HG02870 (cell line): Measurements from ENCODE around the gene CHTF18.
"Not testable (repeated sequence)": the region's sequence is repeated elsewhere in the genome, so short reads cannot be mapped to it uniquely, and the experiment has no call there.

Source experiments
- ATAC-seq: cut with Tn5 transposase; IDR thresholded peaks from one replicate; pipeline ENCODE4 v1.9.1; 2021; ENCODE audit warnings: mild to moderate bottlenecking, moderate library complexity; ENCODE audit not compliant: unreplicated experiment

The CHTF18 gene

GRCh38 chr16:802914-803753 is 14.7 kb downstream of the CHTF18 start:
- no peak for ATAC-seq

GRCh38 chr16:803754-804080 is 15.3 kb downstream of the CHTF18 start:
- no peak for ATAC-seq

- no peak for ATAC-seq
These were observed 16.0 kb downstream of the CHTF18 start for GRCh38 chr16:804193-805048.

GRCh38 chr16:805474-805873 is 17.1 kb downstream of the CHTF18 start:
- ATAC-seq, result no peak

- peak; percentile 88 for ATAC-seq
These were observed 19.1 kb downstream of the CHTF18 start for GRCh38 chr16:807347-808084.

GRCh38 chr16:808085-808386 is 19.6 kb downstream of the CHTF18 start:
- ATAC-seq, result no peak

- ATAC-seq, result no peak
These were observed 24.9 kb downstream of the CHTF18 start for GRCh38 chr16:813204-813915.

- no peak for ATAC-seq
These were observed 25.5 kb downstream of the CHTF18 start for GRCh38 chr16:813916-814412.

GRCh38 chr16:814974-815373 is 26.6 kb downstream of the CHTF18 start:
- ATAC-seq, result no peak

- ATAC-seq, result no peak
These were observed 27.4 kb downstream of the CHTF18 start for GRCh38 chr16:815861-816260.

- ATAC-seq, result no peak
These were observed 28.8 kb downstream of the CHTF18 start for GRCh38 chr16:817001-817906.

- no peak for ATAC-seq
These were observed 29.7 kb downstream of the CHTF18 start for GRCh38 chr16:818132-818531.

- no peak for ATAC-seq
These were observed 30.2 kb downstream of the CHTF18 start for GRCh38 chr16:818592-818991.

GRCh38 chr16:819336-820043 is 31.1 kb downstream of the CHTF18 start:
- no peak for ATAC-seq

GRCh38 chr16:820044-820408 is 31.6 kb downstream of the CHTF18 start:
- not testable (repeated sequence) for ATAC-seq

- no peak for ATAC-seq
These were observed 32.3 kb downstream of the CHTF18 start for GRCh38 chr16:820748-821147.

GRCh38 chr16:821751-822150 is 33.3 kb downstream of the CHTF18 start:
- no peak for ATAC-seq

- ATAC-seq, result no peak
These were observed 33.9 kb downstream of the CHTF18 start for GRCh38 chr16:822174-822908.

GRCh38 chr16:822909-823297 is 34.5 kb downstream of the CHTF18 start:
- no peak for ATAC-seq
